GM12801 (cell line): ENCODE measurements around the gene ZSCAN29.

Experiments
- TF ChIP-seq, protein P1 (sequence below): IDR thresholded peaks from one replicate; pipeline ENCODE4 v1.5.1; 2011; ENCODE audit warnings: control low read depth; ENCODE audit not compliant: insufficient read length; ENCODE audit errors: extremely low read depth

Gene ZSCAN29

GRCh38 chr15:43316971-43317346, 53.9 kb downstream of the ZSCAN29 start:
- TF ChIP-seq, protein P1, sequence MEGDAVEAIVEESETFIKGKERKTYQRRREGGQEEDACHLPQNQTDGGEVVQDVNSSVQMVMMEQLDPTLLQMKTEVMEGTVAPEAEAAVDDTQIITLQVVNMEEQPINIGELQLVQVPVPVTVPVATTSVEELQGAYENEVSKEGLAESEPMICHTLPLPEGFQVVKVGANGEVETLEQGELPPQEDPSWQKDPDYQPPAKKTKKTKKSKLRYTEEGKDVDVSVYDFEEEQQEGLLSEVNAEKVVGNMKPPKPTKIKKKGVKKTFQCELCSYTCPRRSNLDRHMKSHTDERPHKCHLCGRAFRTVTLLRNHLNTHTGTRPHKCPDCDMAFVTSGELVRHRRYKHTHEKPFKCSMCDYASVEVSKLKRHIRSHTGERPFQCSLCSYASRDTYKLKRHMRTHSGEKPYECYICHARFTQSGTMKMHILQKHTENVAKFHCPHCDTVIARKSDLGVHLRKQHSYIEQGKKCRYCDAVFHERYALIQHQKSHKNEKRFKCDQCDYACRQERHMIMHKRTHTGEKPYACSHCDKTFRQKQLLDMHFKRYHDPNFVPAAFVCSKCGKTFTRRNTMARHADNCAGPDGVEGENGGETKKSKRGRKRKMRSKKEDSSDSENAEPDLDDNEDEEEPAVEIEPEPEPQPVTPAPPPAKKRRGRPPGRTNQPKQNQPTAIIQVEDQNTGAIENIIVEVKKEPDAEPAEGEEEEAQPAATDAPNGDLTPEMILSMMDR: no peak

GRCh38 chr15:43316016-43316970, 54.5 kb downstream of the ZSCAN29 start:
- TF ChIP-seq, protein P1: no peak

DNA sequence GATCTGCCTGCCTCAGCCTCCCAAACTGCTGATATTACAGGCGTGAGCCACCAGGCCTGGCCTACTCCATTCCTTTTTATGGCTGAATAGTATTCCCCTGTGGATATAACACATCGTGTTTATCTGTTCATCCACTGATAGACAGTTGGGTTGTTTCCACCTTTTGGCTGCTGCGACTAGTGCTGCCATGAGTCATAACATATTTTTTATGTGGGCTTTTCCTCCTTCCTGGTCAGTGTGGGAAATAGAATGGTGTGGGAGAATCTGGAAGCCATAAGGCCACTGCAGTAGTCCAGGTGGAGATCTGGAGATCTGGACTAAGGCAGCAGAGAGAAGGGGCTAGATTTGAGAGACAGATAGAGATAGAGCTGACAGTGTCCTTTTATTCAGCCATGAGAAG, 56.7 kb downstream of the ZSCAN29 start:
- TF ChIP-seq, protein P1: no peak

DNA sequence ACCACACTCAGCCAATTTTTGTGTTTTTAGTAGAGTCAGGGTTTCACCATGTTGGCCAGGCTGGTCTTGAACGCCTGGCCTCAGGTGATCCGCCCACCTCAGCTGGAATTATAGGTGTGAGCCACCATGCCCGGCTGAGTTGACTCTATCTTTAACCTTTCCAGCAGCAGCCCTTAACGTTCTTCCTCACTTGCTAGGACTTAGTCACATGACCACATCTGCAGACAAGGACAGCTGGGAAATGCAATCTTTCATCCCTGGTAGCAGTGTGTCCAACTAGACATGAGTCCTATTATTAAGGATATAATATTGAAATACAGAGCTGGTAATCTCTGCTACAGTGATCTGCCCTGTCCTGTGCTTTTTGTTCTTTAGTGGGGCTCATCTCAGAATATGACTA, 58.5 kb downstream of the ZSCAN29 start:
- TF ChIP-seq, protein P1: no peak
